K562 (cell line): ENCODE data around the gene KCNQ5.

Source experiments
- EP300 ChIP-seq: IDR thresholded peaks from 2 replicates; pipeline ENCODE4 v1.6.1; 2012; ENCODE audit warnings: low read length, improper control_type of control experiment
- POLR2A ChIP-seq: fragments of 450-650 bp; conservative IDR thresholded peaks from 2 replicates; pipeline ENCODE4 v1.6.1; 2016
- SFPQ ChIP-seq: fragments of 200-400 bp; formaldehyde crosslinking; IDR thresholded peaks from 2 replicates; pipeline ENCODE4 v1.6.1; 2017; ENCODE audit warnings: mild to moderate bottlenecking, low read depth, low read length, moderate library complexity
- TF ChIP-seq, protein P1 (sequence below): sonication (generic); formaldehyde crosslinking; IDR thresholded peaks from 2 replicates; pipeline ENCODE4 v1.8.1; 2023; ENCODE audit warnings: mild to moderate bottlenecking, missing genetic modification reagents, moderate library complexity

DNA sequence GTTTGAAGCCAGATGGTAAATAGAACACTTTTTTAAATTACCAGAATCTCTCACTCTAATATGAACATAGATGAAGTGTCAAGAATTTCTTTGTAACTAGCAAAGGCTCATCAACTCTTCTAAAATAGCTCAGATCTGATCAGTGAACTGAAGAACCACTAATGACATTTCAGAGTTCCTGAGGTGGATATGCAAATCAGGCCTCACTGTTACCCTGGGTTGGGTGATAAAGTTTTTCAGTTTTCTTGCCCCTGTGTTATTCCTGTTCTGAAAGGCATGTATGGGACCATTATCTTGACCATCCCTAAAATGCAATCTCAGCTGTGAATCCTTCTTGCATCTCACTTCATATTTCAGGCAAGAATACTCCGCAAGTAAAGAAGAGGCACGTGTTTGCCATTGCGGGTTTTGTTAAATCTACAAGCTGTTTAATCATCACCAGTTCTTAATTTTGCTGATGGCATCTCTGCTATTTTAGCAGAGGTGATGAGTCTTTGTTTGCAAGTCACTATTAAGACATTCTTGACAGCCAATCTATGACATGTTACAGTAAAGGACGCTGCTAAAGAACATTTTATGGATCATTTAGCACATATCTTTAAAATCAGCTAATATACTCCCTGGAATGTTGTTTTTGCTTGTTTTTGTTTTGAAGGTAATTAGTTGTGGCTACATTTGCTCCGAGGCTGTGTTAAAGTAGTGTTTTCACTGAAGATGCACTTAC is 555.5 kb downstream of the KCNQ5 start:
- TF ChIP-seq EP300: no peak
- TF ChIP-seq, protein P1, sequence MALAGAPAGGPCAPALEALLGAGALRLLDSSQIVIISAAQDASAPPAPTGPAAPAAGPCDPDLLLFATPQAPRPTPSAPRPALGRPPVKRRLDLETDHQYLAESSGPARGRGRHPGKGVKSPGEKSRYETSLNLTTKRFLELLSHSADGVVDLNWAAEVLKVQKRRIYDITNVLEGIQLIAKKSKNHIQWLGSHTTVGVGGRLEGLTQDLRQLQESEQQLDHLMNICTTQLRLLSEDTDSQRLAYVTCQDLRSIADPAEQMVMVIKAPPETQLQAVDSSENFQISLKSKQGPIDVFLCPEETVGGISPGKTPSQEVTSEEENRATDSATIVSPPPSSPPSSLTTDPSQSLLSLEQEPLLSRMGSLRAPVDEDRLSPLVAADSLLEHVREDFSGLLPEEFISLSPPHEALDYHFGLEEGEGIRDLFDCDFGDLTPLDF (CRISPR knock-in tag): no peak
- TF ChIP-seq SFPQ: no peak
- TF ChIP-seq POLR2A: no peak
